Activated CD4-positive, alpha-beta T cell treated with anti-CD3 and anti-CD28 coated beads, Interleukin-2, amount 50 U/mL, for 48 hours (primary cell): ENCODE data around the gene HSF5.

Experiments
- DNase-seq, 2 experiments: peaks; one replicate each; pipeline ENCODE4 v3.0.0-alpha.2; 2020

HSF5 gene, protein sequence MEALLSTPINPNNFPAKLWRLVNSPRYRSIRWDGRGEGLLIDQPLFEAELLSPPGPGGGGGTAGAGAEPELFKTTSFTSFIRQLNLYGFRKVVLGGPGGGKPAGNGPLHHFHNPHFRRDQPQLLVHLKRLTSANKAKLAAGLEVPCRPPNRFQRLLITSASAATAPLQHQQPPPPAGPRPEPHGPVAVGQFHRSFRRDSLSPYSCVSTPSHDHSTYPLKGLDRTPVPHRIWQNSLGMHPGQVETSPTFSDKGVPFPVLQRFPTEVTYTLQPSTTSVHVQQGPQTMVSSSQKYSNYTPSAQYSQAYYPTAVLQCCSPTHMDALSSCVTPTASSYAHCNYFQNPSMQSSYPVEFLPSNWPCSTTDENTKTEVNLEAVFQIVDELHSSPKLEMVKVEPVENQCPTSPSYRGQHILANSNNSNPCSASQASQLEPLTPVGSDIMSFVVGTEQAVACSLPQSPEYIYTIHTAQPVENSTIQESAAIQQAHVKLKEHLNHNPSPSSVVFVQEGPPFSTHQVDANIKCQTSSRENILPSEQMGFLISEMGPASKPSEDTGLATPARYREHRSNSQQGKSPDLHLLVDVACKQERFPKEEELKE

GRCh38 chr17:58487589-58488427 lies at the start of gene HSF5:
Gene HSF5 (minus strand): TSS chr17:58488408. CDS start chr17:58488274, 134 bp downstream.
- peak; percentile 72 to 80 for DNase-seq

DNA sequence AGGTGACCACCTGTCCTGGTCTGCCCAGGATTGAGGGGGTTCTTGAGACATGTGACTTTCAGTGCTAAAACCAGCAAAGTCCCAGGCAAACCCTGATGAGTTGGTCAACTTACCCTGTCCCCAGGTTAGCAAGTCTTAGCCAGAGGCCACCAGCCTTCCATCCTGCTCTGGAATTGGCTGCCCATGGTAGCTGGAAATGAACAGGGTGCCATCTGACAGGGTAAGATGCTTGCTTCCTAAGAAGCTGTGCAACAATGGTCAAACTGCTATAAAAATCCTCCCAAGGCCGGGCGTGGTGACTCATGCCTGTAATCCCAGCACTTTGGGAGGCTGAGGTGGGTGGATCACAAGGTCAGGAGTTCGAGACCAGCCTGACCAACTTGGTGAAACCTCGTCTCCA lies 49.1 kb upstream of the HSF5 start:
- no peak for DNase-seq

DNA sequence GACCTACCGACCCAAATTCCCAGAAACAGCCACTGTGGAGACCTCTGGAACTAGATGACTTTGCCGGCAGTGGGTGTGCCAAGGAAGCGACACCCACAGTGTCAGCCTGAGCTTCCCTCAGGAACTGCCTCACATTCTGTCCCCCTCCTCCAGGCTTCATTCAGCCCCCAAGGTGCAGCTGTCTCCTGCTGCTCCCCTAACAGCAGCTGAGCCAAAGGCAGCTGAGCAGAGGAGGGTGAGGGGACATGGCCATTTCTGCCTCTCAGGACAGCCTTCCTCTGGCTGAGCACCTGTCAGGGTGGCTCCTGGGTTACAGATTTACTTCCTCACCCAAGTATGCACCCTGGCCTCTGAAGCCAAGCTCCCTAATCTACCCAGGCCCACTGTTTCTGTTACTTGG lies 48.3 kb upstream of the HSF5 start:
- no peak for DNase-seq

- DNase-seq, result no peak
These were observed 47.2 kb upstream of the HSF5 start for GRCh38 chr17:58535431-58535830.

DNA sequence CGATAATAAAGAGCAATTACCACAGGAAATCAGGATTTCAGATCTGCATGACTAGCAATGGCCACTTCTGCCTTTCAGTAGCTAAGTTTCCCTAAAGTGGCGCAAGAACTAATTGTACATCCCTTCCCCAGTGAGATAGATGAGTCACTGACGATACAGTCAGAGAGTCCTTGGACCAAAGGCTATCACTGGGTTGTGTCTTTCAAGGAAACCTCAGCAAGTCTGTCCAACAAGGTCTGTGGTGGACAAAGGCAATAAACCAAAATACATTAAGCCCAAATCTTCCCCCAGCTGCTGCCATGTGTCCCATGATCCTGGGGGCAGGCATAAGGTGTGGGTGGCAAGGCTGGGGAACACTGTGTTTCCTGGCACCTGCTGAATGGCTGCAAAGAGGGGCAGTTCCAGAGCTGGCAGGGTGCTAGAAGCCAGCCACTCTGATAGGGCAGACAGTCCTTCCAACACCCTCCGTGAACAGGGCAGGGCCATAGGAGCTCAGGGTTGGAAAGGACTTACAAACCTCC lies 46.8 kb upstream of the HSF5 start:
- no peak for DNase-seq

DNA sequence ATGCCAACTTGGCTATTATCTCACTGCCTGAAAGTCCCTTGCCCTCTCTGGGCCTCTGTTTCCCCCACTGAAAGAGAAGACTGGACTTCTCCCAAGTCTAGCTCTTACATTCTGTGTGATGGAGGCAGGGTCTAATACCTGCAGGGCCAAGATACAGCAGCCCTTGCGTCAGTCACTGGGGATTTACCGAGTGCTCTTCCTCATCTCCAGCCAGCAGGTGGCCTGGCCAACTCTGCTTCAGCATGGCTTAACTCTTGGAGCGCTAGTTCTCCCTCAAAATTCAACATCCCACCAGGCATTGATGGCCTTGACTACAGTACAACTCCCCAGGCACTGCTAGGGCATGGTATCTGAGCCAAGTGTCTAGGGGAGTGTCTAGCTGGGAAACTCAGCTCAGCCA lies 46.1 kb upstream of the HSF5 start:
- DNase-seq, result no peak

GRCh38 chr17:58533616-58534188 lies 45.5 kb upstream of the HSF5 start:
- no peak for DNase-seq

DNA sequence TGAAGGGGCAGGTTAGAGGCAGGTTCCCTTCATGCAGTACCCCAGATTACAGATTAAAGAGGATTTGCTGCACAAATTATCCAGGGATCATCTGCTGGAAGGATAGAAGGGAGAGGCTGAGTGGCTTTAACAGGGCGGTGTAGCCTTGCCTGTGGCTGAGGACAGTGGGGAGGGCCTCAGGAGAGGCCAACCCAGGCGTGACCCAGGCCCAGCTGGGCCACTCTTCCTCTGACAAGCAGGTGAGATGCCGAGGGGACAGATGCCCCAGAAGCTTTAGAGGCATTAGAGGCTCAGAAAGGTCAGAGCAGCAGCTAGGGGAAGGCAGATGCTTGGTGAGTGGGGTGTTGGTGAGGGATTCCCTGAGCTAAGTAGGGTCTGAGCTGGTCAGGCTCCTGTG lies 44.3 kb upstream of the HSF5 start:
- no peak for DNase-seq

GRCh38 chr17:58531661-58532554 lies 43.7 kb upstream of the HSF5 start:
- DNase-seq, result peak; percentile 61 to 68

- DNase-seq, result no peak
These were observed 42.9 kb upstream of the HSF5 start for GRCh38 chr17:58531122-58531521.

DNA sequence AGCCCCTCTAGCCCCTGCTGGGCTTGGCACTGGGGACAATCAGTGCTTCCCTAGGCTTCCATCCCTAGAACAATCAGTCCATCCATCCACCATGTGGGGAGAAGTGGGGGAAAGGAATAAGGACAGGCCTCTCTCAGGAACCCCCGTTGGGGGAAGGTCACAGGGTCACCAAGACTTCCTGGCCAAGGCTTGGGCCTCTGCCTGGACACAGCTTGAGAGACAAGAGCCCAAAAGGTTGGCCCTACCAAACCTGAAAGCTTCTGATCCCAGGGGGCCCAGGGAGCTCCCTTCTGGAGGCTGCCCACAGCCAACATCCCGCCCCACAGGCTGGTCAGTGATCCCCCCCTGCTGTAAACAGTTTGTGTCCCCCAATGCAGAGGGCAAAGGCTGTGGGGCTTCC lies 42.4 kb upstream of the HSF5 start:
- no peak for DNase-seq

DNA sequence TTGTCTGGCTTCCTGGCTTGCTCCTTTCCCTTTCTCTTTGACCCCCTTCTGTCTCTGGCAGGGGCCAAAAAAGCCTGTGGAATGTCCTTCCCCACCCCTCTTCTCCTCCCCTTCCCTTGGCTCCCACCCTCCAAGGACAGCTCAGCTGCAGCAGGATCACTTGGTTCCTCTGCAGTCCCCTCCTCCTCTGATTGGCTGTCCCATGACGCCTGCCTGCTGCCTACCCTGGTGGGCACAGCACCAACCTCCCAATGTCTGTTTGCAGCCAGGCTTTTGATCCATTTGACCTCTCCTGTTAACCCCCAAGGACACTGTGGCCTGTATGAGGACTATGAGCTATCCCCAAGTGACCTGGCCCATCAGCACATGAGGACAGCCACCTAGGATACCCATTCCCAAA lies 41.1 kb upstream of the HSF5 start:
- DNase-seq, result no peak

GRCh38 chr17:58528443-58528842 lies 40.2 kb upstream of the HSF5 start:
- DNase-seq, result no peak

DNA sequence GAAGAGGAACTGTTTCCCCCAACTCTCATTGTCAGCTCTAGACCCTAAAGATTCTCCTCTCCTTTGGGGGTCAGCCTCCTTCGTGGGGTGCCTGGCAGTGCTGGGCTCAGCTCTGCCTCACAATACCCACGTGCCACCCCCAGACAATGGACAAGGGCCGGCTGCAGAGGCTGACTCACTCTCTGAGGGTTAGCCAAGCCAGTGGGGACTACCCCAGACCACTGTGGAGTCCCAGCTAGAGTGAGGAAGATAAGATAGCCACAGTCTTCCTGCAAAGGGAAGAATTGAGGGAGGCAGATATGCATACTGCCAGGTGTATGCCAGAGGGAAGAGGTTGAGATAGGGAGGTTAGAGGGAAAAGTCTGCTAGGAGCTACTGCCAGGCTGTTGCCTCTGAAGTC lies 39.7 kb upstream of the HSF5 start:
- no peak for DNase-seq

- DNase-seq, result no peak
These were observed 39.1 kb upstream of the HSF5 start for GRCh38 chr17:58527306-58527705.

- no peak for DNase-seq
These were observed 37.0 kb upstream of the HSF5 start for GRCh38 chr17:58525239-58525638.

DNA sequence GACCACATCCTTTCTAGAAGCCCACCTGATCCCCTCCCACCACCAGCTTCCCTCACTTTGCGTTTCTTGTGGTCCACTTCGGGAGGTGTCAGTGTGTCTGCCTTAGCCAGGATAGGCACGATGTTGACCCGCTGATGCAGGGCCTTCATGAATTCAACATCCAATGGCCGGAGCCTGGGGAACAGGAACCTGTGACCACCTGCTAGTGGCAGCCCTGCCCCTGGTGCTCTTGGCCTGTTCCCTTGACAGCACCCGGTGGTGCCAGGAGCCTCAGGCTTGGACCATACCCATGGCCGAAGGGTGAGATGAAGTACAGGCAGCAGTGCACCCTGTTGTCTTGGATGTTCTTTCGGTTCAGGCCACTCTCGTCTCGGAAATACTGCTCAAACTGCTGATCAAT lies 33.5 kb upstream of the HSF5 start:
- DNase-seq, result no peak

DNA sequence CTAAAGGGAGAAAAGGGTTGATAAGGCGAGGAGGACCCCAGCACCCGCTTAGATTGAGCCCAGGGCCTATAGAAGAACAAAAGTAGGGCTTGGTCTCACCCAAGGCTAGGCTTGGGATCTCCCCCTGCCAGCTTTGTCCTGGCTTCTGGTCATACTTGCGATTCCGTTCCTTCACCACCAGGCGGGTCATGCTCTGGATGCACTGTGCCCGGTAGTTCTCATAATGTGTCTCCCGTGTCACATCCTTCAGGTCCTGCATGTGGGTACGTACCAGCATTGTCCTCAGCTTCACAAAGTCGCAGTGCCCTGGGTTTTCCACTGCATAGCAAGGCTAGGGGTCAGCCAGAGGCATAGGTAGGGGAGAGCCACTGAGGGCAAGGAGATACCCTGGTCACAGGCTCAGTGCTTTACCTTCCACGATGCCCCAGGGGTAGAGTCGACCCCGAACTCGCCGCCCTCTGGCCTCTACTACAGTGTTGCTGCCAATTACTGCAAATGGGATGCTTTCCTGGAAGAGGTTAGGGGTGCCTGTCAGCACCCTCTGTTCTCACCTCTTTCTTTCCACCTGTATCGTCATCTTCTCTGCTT lies 32.7 kb upstream of the HSF5 start:
- DNase-seq, result peak in 1 of 2 experiments; percentile 16

- DNase-seq, result peak; percentile 99 to 100
These were observed 29.9 kb upstream of the HSF5 start for GRCh38 chr17:58517928-58518609.

DNA sequence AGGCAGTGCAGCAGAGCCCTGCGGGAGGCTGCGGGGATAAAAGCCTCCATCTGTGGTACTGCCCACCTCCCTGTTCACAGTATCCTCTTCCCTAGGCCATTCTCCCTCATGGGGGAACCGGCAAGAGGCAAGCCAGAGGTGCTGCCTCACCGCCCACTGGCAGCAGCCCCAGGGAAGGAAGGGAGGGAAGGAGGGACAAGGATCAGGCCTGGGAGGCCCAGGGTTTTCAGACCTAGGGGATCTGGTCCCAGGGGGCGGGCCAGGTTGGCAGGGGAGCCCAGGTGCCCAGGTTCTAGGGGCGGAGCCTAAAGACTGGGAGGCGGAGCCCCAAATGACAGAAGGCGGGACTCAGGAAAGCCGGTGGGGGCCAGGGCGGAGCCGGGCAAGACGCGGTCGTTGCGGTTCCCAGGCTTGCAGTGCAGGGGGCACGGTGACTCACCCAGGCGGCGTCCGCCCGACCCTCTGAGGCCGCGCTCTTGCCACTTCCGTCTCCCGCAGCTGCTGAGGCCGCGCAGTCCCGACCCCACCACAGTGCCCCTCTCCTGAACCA lies 29.2 kb upstream of the HSF5 start:
- no peak for DNase-seq
